Neural cell (in vitro differentiated cells): ENCODE measurements around the gene TBC1D16. TPM values are rescaled to one million over a fixed set of nuclear protein-coding genes. Genes with fewer than 3 reads are reported as not detected.

ENCODE experiments used
- H2AFZ ChIP-seq: fragments of 200-600, 300-800 bp; sonication (generic), shearing (Covaris generic); 2 replicates; pipeline ENCODE4 v1.6.0; 2014; ENCODE audit warnings: low read depth, mild to moderate bottlenecking, antibody characterized with exemption, low read length, moderate library complexity
- H3F3A ChIP-seq: fragments of 200-600 bp; shearing (Covaris generic); 2 replicates; pipeline ENCODE4 v1.6.1; 2016; ENCODE audit warnings: mild to moderate bottlenecking, moderate library complexity, mixed read lengths, antibody characterized with exemption, low read length; ENCODE audit not compliant: insufficient read depth, poor library complexity, severe bottlenecking
- H3K27ac ChIP-seq: fragments of 200-600, 300-800 bp; sonication (generic), shearing (Covaris generic); 2 replicates; pipeline ENCODE4 v1.5.1; 2014; ENCODE audit warnings: mild to moderate bottlenecking, low read length, moderate library complexity
- H3K27me3 ChIP-seq: fragments of 300-800, 200-600 bp; sonication (generic), shearing (Covaris generic); 2 replicates; pipeline ENCODE4 v1.6.0; 2014; ENCODE audit warnings: mild to moderate bottlenecking, low read depth, low read length, moderate library complexity; ENCODE audit not compliant: insufficient read depth
- H3K36me3 ChIP-seq: fragments of 300-800, 200-600 bp; sonication (generic), shearing (Covaris generic); 2 replicates; pipeline ENCODE4 v1.5.1; 2014; ENCODE audit warnings: mild to moderate bottlenecking, antibody characterized with exemption, low read length, moderate library complexity; ENCODE audit not compliant: insufficient read depth
- H3K4me2 ChIP-seq: fragments of 300-800, 200-600 bp; sonication (generic), shearing (Covaris generic); 2 replicates; pipeline ENCODE4 v1.6.0; 2014; ENCODE audit warnings: mild to moderate bottlenecking, low read length
- H3K4me3 ChIP-seq: fragments of 300-800, 200-600 bp; sonication (generic), shearing (Covaris generic); 2 replicates; pipeline ENCODE4 v1.5.1; 2014; ENCODE audit warnings: mild to moderate bottlenecking, low read length, moderate library complexity
- H3K79me2 ChIP-seq: fragments of 200-600 bp; shearing (Covaris generic); replicated peaks from 2 replicates; pipeline ENCODE4 v1.6.0; 2014; ENCODE audit warnings: mild to moderate bottlenecking, low read length, moderate library complexity; ENCODE audit not compliant: insufficient read depth
- H3K9ac ChIP-seq: fragments of 300-800, 200-600 bp; sonication (generic), shearing (Covaris generic); 2 replicates; pipeline ENCODE4 v1.6.1; 2016; ENCODE audit warnings: mild to moderate bottlenecking, low read length, mixed read lengths
- H3K9me2 ChIP-seq: fragments of 200-600 bp; shearing (Covaris generic); 2 replicates; pipeline ENCODE4 v1.6.1; 2016; ENCODE audit warnings: mild to moderate bottlenecking, low read length, mixed read lengths; ENCODE audit not compliant: insufficient read depth
- H3K9me3 ChIP-seq: fragments of 200-600, 300-800 bp; sonication (generic), shearing (Covaris generic); 2 replicates; pipeline ENCODE4 v1.6.1; 2016; ENCODE audit warnings: mild to moderate bottlenecking, mixed run types, low read length, moderate library complexity, mixed read lengths
- H4K20me1 ChIP-seq: fragments of 200-600 bp; shearing (Covaris generic); 2 replicates; pipeline ENCODE4 v1.6.1; 2016; ENCODE audit warnings: mild to moderate bottlenecking, mixed run types; ENCODE audit not compliant: insufficient read depth
- CTCF ChIP-seq: fragments of 450-650 bp; IDR thresholded peaks from 2 replicates; pipeline ENCODE4 v1.5.1; 2014; ENCODE audit warnings: antibody characterized with exemption, mild to moderate bottlenecking, moderate library complexity; ENCODE audit not compliant: poor library complexity, severe bottlenecking
- EP300 ChIP-seq: fragments of 450-650 bp; conservative IDR thresholded peaks from 2 replicates; pipeline ENCODE4 v1.6.1; 2014; ENCODE audit warnings: antibody characterized with exemption, mild to moderate bottlenecking, moderate library complexity; ENCODE audit not compliant: poor library complexity, severe bottlenecking
- EZH2 ChIP-seq: fragments of 200-600, 300-800 bp; shearing (Covaris generic), sonication (generic); IDR thresholded peaks from 2 replicates; pipeline ENCODE4 v1.6.1; 2014; ENCODE audit warnings: antibody characterized with exemption, low read length, borderline replicate concordance, mild to moderate bottlenecking; ENCODE audit not compliant: insufficient read depth, poor library complexity, severe bottlenecking
- MXI1 ChIP-seq: fragments of 450-650 bp; conservative IDR thresholded peaks from 2 replicates; pipeline ENCODE4 v1.6.1; 2014; ENCODE audit warnings: antibody characterized with exemption, mild to moderate bottlenecking; ENCODE audit not compliant: poor library complexity, severe bottlenecking
- POLR2AphosphoS5 ChIP-seq: IDR thresholded peaks from 2 replicates; pipeline ENCODE4 v1.6.1; 2012
- RAD21 ChIP-seq: fragments of 450-650 bp; conservative IDR thresholded peaks from 2 replicates; pipeline ENCODE4 v1.6.1; 2014; ENCODE audit warnings: antibody characterized with exemption, mild to moderate bottlenecking, moderate library complexity
- REST ChIP-seq: IDR thresholded peaks from 2 replicates; pipeline ENCODE4 v1.6.1; 2012; ENCODE audit warnings: borderline replicate concordance
- SMC3 ChIP-seq: fragments of 450-650 bp; conservative IDR thresholded peaks from 2 replicates; pipeline ENCODE4 v1.6.1; 2014; ENCODE audit warnings: antibody characterized with exemption, mild to moderate bottlenecking, moderate library complexity; ENCODE audit not compliant: poor library complexity
- TAF1 ChIP-seq: IDR thresholded peaks from 2 replicates; pipeline ENCODE4 v1.6.1; 2012; ENCODE audit warnings: low read depth
- polyA plus RNA-seq: library from polyadenylated mRNA; depleted of rRNA; stranded (reverse); fragments of >200 nt; gene quantifications from 2 replicates; pipeline ENCODE4 v1.2.3, GENCODE V29; 2014

TBC1D16 gene
- polyA plus RNA-seq, 1 donor from 2014 or later: 19.8 TPM

- Histone ChIP-seq H3K27me3 (no peaks in the 10 kb centered on the region), H3K9me2 (no peaks in the 10 kb centered on the region), H2AFZ (no peak overlapping the region), H3K36me3 (no peaks in the 10 kb centered on the region), H4K20me1 (no peaks in the 10 kb centered on the region), H3K27ac (no peak overlapping the region), H3K4me2 (no peak overlapping the region), H3F3A (no peaks in the 10 kb centered on the region), H3K4me3 (no peak overlapping the region), H3K9me3 (no peaks in the 10 kb centered on the region), H3K79me2 (no peaks in the 10 kb centered on the region), H3K9ac (no peak overlapping the region)
- no peak for TF ChIP-seq TAF1
- no peak for TF ChIP-seq RAD21
- no peak for TF ChIP-seq REST
- no peak for TF ChIP-seq EP300
- no peak for TF ChIP-seq SMC3
- TF ChIP-seq EZH2: no peak
- TF ChIP-seq POLR2AphosphoS5: no peak
- no peak for TF ChIP-seq CTCF
- no peak for TF ChIP-seq MXI1
Observed at GRCh38 chr17:79928502-79929256, 107.0 kb downstream of the TBC1D16 start.

DNA sequence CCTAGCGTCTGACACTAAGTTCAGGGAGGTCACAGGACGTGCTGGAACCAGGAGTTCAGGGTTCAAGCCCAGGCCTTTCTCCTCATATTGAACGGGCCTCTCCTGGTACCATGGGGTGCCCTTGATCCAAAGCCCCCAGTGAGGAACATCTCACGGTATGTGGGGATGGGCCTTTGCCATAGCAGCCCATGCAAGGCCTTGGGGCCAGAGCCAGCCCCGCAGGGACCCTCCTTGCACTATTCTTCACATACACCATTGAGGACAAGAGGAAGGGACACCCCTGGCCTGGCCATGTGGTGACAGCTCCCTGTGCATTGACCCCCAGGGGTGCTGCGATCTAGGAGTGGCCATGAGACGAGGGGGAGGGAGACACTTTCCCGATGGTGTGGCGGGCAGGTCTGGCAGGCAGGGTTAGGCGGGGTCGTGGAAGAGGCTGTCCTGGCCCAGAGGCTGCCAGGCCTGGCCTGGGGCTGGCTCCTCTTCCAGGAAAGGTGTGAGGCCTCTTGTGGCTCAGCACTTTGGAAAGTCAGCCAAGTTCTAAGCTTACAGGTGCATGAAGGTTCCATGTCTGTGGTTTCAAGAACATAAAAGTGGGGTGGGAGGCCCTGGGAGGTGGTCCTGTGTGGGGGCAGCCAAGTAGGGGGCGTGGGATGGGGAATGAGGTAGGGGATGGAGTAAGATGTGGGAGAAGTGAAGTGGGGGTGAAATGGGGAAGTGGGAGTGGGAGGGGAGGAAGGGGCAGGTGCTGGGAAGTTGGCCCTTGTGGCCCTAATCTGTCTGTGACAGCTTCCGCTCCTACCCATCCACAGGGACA is 107.8 kb downstream of the TBC1D16 start:
- H3K36me3 ChIP-seq: no peaks in the 10 kb centered on the region
- TF ChIP-seq SMC3 (no peak), EZH2 (no peak), TAF1 (no peak), EP300 (no peak), MXI1 (no peak), REST (no peak), RAD21 (no peak), POLR2AphosphoS5 (no peak)
- H3K9ac ChIP-seq: no peak overlapping the region
- no peaks in the 10 kb centered on the region for H4K20me1 ChIP-seq
- no peak overlapping the region for H3K4me3 ChIP-seq
- no peaks in the 10 kb centered on the region for H3F3A ChIP-seq
- no peak overlapping the region for H2AFZ ChIP-seq
- H3K27ac ChIP-seq: no peak overlapping the region
- no peaks in the 10 kb centered on the region for H3K9me3 ChIP-seq
- no peak overlapping the region for H3K4me2 ChIP-seq
- H3K27me3 ChIP-seq: no peaks in the 10 kb centered on the region
- H3K9me2 ChIP-seq: no peaks in the 10 kb centered on the region
- no peaks in the 10 kb centered on the region for H3K79me2 ChIP-seq
